ENCODE data around the gene EMILIN1. TPM values are rescaled to one million over a fixed set of nuclear protein-coding genes. Genes with fewer than 3 reads are reported as not detected.
"Not testable (repeated sequence)": the region's sequence is repeated elsewhere in the genome, so short reads cannot be mapped to it uniquely, and the experiment has no call there.

Gene EMILIN1
- total RNA-seq, 1 donor from 2014 or later = 66.1 TPM

DNA sequence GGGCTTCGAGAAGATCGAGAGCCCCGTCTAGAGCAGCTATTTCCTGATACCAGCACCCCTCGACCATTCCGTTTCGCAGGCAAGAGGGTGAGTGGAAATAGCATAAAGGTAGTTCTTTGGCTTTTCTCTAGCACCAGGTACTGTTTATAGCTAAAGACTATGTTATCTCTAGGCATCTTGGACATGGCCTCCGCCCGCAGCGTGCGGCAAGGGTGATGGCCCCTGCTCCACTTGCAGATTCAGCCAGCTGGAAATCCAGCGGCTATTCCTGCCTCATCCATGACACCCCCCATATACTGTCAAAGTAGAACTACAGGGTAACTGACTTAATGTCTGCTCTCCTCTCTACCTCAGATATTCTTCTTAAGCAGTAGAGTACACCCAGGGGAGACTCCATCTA is 23.7 kb upstream of the EMILIN1 start:
- no peak for DNase-seq

GRCh38 chr2:27057184-27057583 is 21.2 kb upstream of the EMILIN1 start:
- no peak for DNase-seq

GRCh38 chr2:27058210-27058609 is 20.2 kb upstream of the EMILIN1 start:
- no peak for DNase-seq

GRCh38 chr2:27059141-27059820 is 19.1 kb upstream of the EMILIN1 start:
- no peak for DNase-seq

- no peak for DNase-seq
These were observed 18.1 kb upstream of the EMILIN1 start for GRCh38 chr2:27060323-27060722.

DNA sequence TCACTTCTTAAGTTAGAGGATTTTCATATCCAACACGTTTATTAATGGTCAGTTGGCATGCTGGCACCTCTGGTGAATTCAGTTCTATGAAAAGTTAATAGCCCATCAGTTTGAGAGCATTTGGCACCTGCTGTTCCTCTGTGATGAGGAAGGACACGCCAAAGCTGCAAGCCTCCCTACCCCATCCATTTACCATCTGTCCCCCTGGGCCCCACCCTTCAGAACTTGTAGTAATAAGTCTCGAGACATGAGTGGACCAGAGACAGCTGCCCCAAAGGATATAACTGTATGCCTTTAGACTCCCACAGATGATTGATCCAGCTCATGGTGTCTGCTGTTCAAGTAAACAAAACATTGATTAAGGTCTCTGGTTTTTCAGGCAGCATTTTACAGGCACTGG is 13.3 kb upstream of the EMILIN1 start:
- DNase-seq = no peak

GRCh38 chr2:27067385-27067784 is 11.0 kb upstream of the EMILIN1 start:
- no peak for DNase-seq

GRCh38 chr2:27069436-27069835 is 9.0 kb upstream of the EMILIN1 start:
- DNase-seq = no peak

GRCh38 chr2:27069961-27070618 is 8.3 kb upstream of the EMILIN1 start:
- no peak for DNase-seq

GRCh38 chr2:27070653-27071276 is 7.7 kb upstream of the EMILIN1 start:
- no peak for DNase-seq

- DNase-seq = peak; percentile 91
These were observed 7.0 kb upstream of the EMILIN1 start, which contains the start of gene OST4 for GRCh38 chr2:27071277-27071989. TSS of gene OST4 (minus strand) at chr2:27071654.

- DNase-seq = peak; percentile 75
These were observed 6.2 kb upstream of the EMILIN1 start for GRCh38 chr2:27071990-27072830.

DNA sequence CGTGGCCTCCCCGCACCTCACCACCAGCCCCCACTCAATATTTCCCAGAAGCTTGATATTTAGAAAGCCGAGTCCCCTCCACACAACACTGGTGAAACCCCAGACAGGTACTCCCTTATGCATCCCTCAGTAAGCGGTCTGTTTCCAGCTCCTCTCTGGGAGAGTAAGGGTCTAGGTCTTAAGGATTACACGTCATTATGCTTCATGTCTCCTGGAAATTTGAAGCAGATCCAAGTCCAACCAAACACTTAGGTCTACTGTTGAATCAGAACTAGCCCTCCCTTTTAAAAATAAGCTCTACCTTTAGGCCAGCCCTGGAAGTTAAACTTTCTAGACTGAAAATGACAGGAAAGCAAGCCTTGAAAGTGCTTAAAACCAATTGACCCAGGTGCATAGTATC is 5.5 kb upstream of the EMILIN1 start:
- no peak for DNase-seq

GRCh38 chr2:27073782-27074181 is 4.6 kb upstream of the EMILIN1 start:
- DNase-seq = no peak

GRCh38 chr2:27074738-27075565 is 3.5 kb upstream of the EMILIN1 start:
- no peak for DNase-seq

DNA sequence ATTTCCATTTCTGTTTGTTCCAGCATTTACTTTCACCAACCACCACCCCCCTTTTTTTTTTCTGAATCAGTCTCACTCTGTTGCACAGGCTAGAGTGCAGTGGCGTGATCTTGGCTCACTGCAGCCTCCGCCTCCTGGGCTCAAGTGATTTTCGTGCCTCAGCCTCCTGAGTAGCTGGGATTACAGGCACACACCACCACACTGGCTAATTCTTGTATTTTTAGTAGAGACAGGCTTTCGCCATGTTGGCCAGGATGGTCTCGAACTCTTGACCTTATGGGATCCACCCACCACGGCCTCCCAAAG is 2.9 kb upstream of the EMILIN1 start:
- not testable (repeated sequence) for DNase-seq

DNA sequence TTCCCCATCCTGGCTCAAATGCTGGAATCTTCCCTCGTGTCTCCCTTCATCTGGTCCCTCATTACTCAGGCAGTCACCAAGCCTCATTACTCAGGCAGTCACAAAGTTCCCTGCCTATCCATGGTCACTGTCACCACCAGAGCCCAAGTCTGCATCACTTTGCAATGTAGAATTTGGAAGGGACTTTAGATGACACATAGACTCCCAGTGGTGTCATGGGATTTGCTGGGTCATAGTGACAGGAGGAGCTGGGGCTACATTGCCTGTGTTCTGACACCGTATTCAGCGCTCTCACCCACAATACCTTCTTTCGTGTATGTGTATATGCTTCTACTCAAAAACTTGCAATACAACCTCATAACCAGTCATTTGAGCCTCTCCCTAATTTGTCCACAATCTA is 2.1 kb upstream of the EMILIN1 start:
- no peak for DNase-seq

- no peak for DNase-seq
These were observed 1.2 kb upstream of the EMILIN1 start for GRCh38 chr2:27077231-27077630.

- no peak for DNase-seq
These were observed 1.1 kb downstream of the EMILIN1 start for GRCh38 chr2:27079233-27080139.

GRCh38 chr2:27080140-27080469 is 1.7 kb downstream of the EMILIN1 start:
- no peak for DNase-seq

- DNase-seq = no peak
These were observed 2.2 kb downstream of the EMILIN1 start for GRCh38 chr2:27080603-27080936.
